GM12878 (cell line): ENCODE data around the gene NDC1.

Experiments used
- CREB1 ChIP-seq: IDR thresholded peaks from 2 replicates; pipeline ENCODE4 v1.6.1; 2012; ENCODE audit warnings: low read depth, mild to moderate bottlenecking, inconsistent platforms
- CREM ChIP-seq: IDR thresholded peaks from 2 replicates; pipeline ENCODE4 v1.6.1; 2014; ENCODE audit warnings: antibody characterized with exemption, low read depth
- ESRRA ChIP-seq: IDR thresholded peaks from 2 replicates; pipeline ENCODE4 v1.6.1; 2012; ENCODE audit warnings: mild to moderate bottlenecking, low read length, improper control_type of control experiment
- EZH2 ChIP-seq: IDR thresholded peaks from 2 replicates; pipeline ENCODE4 v1.6.1; 2012; ENCODE audit warnings: low read depth, mild to moderate bottlenecking, control low read depth, inconsistent platforms, low read length, borderline replicate concordance; ENCODE audit not compliant: control insufficient read depth
- JUND ChIP-seq: IDR thresholded peaks from 2 replicates; pipeline ENCODE4 v1.6.1; 2012; ENCODE audit warnings: low read depth, mild to moderate bottlenecking, low read length, improper control_type of control experiment, moderate library complexity
- LARP7 ChIP-seq: fragments of 450-650 bp; IDR thresholded peaks from 2 replicates; pipeline ENCODE4 v1.6.1; 2017; ENCODE audit warnings: mild to moderate bottlenecking
- MYC ChIP-seq: IDR thresholded peaks from 2 replicates; pipeline ENCODE4 v1.6.1; 2011; ENCODE audit warnings: mild to moderate bottlenecking, low read length, moderate library complexity, inconsistent platforms; ENCODE audit not compliant: insufficient read depth, insufficient replicate concordance, insufficient read length, severe bottlenecking
- POLR2A ChIP-seq: IDR thresholded peaks from 2 replicates; pipeline ENCODE4 v1.6.1; 2011; ENCODE audit warnings: low read depth, mild to moderate bottlenecking, low read length
- SPI1 ChIP-seq: IDR thresholded peaks from 2 replicates; pipeline ENCODE4 v1.6.1; 2011; ENCODE audit warnings: low read depth, mild to moderate bottlenecking, low read length, moderate library complexity, borderline replicate concordance; ENCODE audit not compliant: insufficient read depth
- SUPT20H ChIP-seq: IDR thresholded peaks from 2 replicates; pipeline ENCODE4 v1.6.1; 2011; ENCODE audit warnings: low read depth, mild to moderate bottlenecking, low read length, moderate library complexity, borderline replicate concordance; ENCODE audit not compliant: control insufficient read depth
- TAF1 ChIP-seq: IDR thresholded peaks from 2 replicates; pipeline ENCODE4 v1.6.1; 2011; ENCODE audit warnings: mild to moderate bottlenecking, low read depth, low read length, borderline replicate concordance
- YY1 ChIP-seq: IDR thresholded peaks from 2 replicates; pipeline ENCODE4 v1.6.1; 2011; ENCODE audit warnings: low read depth, mild to moderate bottlenecking, low read length
- TF ChIP-seq, protein P1 (sequence below), 3 experiments: IDR thresholded peaks in 2 of 3; conservative IDR thresholded peaks in 1 of 3; 2 replicates each; pipeline ENCODE4 v1.5.1; 2011; ENCODE audit warnings: low read depth in 3 of 3, low read length in 3 of 3, mild to moderate bottlenecking in 3 of 3, control low read depth in 2 of 3, moderate library complexity in 2 of 3, inconsistent platforms in 1 of 3, mixed read lengths in 1 of 3; ENCODE audit not compliant: control insufficient read depth in 2 of 3, insufficient read depth in 1 of 3; ENCODE audit errors: extremely low read depth in 1 of 3

DNA sequence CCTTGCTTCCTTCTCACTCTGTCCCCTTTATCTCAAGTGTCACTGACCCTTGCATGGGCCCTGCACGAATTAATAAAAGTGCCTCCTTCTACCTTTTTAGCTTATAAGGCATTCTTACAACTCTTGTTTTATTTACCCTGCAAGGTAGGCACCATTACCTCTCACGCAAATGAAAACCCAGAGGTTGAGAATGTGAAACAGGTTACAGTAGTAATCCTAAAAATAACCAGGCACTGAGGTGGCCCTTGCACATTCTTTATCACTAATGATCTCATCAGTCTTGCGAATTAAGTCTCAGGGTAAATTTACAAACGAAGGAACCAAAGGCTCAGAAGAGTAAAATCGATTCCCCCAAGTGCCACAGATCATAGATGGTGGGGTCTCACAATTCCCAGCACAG lies 102.8 kb downstream of the NDC1 start:
- no peak for TF ChIP-seq TAF1
- TF ChIP-seq CREB1, result no peak
- TF ChIP-seq EZH2, result no peak
- no peak for TF ChIP-seq JUND
- no peak for TF ChIP-seq SPI1
- TF ChIP-seq, protein P1, sequence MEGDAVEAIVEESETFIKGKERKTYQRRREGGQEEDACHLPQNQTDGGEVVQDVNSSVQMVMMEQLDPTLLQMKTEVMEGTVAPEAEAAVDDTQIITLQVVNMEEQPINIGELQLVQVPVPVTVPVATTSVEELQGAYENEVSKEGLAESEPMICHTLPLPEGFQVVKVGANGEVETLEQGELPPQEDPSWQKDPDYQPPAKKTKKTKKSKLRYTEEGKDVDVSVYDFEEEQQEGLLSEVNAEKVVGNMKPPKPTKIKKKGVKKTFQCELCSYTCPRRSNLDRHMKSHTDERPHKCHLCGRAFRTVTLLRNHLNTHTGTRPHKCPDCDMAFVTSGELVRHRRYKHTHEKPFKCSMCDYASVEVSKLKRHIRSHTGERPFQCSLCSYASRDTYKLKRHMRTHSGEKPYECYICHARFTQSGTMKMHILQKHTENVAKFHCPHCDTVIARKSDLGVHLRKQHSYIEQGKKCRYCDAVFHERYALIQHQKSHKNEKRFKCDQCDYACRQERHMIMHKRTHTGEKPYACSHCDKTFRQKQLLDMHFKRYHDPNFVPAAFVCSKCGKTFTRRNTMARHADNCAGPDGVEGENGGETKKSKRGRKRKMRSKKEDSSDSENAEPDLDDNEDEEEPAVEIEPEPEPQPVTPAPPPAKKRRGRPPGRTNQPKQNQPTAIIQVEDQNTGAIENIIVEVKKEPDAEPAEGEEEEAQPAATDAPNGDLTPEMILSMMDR (IDR thresholded peaks at IDR 0.05 in 2 of 3, conservative IDR thresholded peaks at IDR 0.05 in 1 of 3; ENCODE audit: control insufficient read depth in 2 of 3, extremely low read depth in 1 of 3, insufficient read depth in 1 of 3, low read depth in 3 of 3, low read length in 3 of 3), result no peak
- no peak for TF ChIP-seq YY1
- TF ChIP-seq ESRRA, result no peak
- TF ChIP-seq MYC, result no peak
- TF ChIP-seq SUPT20H, result no peak
- TF ChIP-seq CREM, result no peak
- TF ChIP-seq LARP7, result no peak
- no peak for TF ChIP-seq POLR2A
